ENCODE results near the gene PLA2G7.

Gene PLA2G7

DNA sequence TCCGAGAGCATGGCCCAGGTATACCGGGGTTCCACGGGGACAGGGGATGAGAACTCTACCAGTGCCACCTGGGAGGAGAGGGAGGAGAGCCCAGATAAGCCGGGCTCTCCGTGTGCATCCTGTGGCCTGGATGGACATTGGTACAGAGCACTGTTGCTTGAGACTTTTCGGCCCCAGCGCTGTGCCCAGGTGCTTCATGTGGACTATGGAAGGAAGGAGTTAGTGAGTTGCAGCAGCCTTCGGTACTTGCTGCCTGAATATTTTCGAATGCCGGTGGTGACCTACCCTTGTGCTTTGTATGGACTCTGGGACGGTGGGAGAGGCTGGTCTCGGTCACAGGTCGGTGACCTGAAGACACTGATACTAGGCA is 46.2 kb downstream of the PLA2G7 start:
- no peak for DNase-seq (ENCODE audit: low read depth, low spot score)

DNA sequence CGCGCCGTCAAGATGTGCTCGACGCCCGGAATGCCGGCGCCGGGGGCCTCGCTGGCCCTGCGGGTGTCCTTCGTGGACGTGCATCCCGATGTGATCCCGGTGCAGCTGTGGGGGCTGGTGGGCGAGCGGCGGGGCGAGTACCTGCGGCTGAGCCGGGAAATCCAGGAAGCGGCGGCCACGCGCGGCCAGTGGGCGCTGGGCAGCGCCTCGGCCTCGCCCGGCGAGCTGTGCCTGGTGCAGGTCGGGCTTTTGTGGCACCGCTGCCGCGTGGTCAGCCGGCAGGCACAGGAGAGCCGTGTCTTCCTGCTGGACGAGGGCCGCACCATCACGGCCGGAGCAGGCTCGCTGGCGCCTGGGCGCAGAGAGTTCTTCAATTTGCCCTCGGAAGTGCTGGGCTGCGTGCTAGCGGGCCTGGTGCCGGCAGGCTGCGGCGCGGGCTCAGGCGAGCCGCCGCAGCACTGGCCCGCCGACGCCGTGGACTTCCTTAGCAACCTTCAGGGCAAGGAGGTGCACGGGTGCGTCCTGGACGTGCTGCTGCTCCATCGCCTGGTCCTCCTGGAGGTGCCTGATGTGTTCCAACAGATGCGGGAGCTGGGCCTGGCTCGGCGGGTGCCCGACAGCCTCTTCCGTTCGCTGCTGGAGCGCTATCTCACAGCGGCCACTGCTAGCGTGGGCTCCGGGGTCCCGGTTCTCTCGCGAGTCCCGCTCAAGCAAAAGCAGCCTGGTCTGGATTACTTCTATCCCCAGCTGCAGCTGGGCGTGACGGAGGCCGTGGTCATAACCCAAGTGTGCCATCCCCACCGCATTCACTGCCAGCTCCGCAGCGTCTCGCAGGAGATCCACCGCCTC is 46.8 kb downstream of the PLA2G7 start:
- no peak for DNase-seq (ENCODE audit: low read depth, low spot score)

DNA sequence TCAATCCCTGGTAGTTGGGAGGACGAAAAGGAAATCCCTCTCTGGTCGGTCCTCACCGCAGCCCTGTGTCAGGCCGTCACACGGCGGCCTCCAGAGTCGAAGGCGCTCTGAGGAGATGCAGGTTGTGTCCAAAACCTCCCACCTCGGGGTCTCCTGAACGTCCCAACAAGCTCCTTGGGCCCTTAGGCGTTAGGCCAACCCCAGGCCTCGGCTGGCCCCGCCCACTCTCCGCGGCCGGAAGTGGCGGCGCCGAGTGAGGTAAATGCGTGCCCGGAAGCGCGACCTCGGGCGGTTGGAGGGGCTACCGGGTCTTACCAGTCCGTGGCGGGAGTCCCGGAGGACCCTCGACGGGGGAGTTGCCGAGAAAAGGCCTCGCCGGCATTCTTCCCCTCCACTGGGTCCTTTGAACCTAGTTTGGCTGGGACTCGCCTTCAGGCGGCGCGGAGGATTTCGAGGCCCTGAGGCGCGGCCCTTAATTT is 47.5 kb downstream of the PLA2G7 start, which contains the start of gene TDRD6:
TSS of gene TDRD6 (plus strand) at position 267 of the 479 bp plus-strand sequence. CDS start 244 bp downstream, outside the sequence.
- DNase-seq (ENCODE audit: low read depth, low spot score): no peak

DNA sequence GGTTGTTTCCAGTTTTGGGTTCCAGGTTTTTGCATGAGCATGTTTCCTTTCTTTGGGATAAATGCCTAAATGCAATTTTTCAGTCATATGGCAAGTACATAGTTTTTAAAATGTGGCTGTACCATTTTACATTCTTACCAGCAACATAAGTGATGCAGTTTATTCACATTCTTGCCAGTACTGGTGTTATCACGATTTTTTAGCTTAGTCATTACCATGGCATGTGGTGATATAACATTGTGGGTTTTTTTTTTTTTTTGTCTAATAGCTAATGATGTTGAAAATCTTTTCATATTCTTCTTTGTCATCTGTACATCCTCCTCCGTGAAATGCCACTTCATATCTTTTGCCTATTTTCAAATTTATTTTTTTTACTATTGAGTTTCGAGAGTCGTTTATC is 50.4 kb downstream of the PLA2G7 start:
- no peak for DNase-seq (ENCODE audit: low read depth, low spot score)

DNA sequence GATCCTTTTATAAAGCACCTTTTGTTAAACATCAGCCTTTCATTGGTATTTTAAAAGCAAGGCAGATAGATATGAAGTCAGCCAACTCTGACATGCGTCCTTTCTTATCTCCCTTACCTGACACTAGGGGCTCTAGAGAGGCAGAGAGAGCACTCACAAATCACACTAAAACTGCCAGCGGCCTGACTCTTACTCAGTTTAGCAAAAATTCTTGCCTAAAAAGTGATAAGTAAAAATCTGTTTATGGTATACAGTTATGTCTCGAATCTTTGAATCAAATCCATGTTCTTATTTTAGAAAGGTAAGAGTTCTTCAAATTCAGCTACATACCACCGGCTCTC is 57.9 kb downstream of the PLA2G7 start:
- DNase-seq (ENCODE audit: low read depth, low spot score): no peak

DNA sequence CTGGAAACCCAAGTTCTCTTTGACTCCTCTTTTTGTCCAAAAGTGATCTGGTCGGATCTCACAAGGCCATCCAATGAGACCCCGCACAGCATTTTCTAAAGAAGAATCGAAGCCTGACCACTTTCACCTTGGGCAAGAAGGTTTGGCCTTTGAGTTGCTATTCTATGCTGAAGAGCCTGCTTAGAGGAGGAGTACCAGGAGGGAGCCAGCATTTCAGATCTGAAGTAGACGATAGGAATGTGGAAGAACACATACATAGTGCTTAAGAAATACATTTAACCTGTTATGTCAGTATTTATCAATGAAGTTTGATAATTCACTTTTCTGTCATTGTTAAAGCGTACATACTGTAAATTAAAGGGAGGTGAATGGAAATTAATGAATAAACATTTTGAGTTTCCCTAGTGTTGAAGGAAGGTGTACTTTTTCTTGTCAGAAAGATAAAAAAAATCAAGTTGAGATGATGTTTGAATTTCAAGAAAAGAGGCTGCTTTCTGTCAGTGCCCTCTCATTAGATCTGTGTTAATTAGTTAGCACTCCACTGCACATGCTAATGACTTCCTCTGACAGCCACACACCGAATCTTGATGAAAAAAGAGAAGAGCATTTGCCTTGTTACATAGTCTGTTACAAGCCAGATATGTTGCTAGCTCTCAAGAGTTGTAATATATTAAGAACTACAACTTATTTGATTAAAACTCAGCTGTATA is 58.4 kb downstream of the PLA2G7 start:
- no peak for DNase-seq (ENCODE audit: low read depth, low spot score)

DNA sequence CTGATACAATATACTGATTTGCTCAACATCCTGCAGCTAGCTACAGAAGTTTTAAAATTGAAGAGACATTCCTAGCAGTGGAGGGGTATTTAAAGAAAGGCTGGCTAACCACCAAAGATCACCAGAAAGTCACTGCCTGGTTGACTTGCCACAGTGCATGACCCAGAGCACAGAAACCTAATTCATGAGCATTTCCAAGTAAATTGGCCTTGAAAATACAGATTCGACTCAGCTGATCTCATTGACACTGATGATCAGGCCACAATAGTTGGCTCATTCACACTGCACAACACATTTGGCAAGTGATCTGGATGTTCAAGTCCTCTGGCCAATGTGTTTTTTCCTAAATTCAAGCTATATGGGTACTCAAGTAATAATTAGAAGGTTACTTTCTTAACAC is 60.8 kb downstream of the PLA2G7 start:
- no peak for DNase-seq (ENCODE audit: low read depth, low spot score)

DNA sequence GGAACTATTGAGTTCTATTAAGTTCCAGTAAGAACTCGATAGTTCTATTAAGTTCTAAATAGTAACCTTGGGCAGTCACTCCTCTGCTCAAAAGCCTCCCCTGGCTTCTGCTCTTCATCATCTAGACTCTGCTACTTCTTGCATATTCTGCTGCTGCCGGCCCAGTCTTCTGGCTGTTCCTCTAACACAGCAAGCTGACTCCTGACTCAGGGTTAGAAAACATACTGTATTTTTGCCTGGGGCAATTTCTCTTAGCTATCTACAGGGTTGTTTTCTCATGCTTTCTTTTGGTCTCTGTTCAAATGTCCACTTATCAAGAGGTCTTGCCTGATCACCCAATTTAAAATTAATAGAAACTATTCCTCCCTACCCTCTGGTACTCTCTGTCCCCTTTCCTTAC is 67.8 kb downstream of the PLA2G7 start:
- no peak for DNase-seq (ENCODE audit: low read depth, low spot score)

DNA sequence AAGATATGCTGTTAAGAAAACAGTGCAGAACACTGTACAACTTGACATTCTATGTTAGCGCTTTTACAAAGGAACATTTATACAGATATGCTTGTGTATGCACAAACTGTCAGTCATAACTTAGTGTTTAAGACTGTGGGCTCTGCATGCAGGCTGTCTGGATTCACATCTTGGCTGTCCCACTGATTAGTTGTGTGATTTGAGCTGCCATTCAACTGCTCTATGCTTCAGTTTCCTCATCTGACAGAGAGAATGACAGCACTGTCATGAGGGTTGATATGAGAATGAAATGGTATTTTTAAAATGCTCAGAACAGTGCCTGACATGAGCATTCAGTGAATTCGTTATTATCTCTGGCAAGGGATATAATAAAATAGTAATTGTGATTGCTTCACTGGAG is 73.7 kb downstream of the PLA2G7 start:
- no peak for DNase-seq (ENCODE audit: low read depth, low spot score)

DNA sequence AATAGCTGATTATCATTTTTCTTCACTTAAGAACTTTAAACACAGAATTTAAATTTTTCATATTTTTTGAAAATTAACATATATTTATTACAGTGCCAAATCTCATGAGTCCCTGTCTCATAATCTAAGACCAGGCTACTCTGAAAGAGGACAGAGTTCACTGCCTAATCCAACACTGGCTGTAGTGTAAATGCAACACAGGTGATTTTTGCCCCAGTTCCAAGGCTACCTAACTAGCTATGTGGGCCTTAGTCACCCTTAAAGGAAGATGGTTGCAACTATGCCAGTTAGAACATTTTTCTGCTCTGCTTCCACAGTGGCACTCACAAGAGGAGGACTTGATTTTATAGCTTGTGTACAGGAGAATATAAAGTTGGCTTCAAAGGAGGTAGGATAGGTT is 77.5 kb downstream of the PLA2G7 start:
- no peak for DNase-seq (ENCODE audit: low read depth, low spot score)

DNA sequence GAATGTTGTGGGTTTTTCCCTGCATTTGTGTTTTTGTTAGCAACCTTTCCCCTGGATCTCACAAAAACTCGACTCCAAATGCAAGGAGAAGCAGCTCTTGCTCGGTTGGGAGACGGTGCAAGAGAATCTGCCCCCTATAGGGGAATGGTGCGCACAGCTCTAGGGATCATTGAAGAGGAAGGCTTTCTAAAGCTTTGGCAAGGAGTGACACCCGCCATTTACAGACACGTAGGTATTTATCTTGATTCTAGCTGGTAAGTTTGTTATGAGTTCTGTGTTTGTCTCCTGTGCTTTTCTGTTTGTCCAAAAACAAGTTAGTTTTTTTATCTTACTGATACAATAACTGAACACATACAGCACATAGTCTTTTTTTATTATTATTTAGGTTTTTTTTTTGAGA is 79.4 kb downstream of the PLA2G7 start:
- no peak for DNase-seq (ENCODE audit: low read depth, low spot score)
